DND-41 (cell line): ENCODE results near the gene FNDC10.

Source experiments
- CTCF ChIP-seq: IDR thresholded peaks from 2 replicates; pipeline ENCODE4 v1.5.1; 2012; ENCODE audit warnings: borderline replicate concordance, low read length, moderate library complexity, mild to moderate bottlenecking; ENCODE audit not compliant: poor library complexity, severe bottlenecking; ENCODE audit errors: extremely low read depth
- EZH2 ChIP-seq: IDR thresholded peaks from 3 replicates; pipeline ENCODE4 v1.6.1; 2012; ENCODE audit warnings: borderline replicate concordance, low read depth, mild to moderate bottlenecking, moderate library complexity, low read length, inconsistent platforms; ENCODE audit not compliant: severe bottlenecking

DNA sequence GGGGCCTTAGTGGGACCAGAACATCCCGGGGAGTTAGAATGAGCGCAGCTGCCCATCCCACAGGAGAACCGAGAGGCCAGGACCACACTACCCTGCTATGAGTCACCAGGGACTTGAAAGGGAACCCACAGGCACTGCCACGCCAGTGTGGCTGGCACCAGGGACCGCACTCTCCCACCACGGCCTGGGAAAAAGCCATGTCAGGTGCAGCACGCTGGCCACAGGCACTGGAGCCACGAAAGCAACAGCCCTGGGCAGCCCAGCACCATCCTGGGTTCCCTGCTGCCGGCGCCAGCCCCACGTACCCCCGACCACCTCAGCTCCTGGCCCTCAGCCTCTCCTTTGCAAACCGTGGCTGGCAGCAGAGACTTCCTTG lies 45.4 kb downstream of the FNDC10 start:
- TF ChIP-seq CTCF (no peak), EZH2 (no peak)
